A172 (cell line): ENCODE results near the gene PCDH9. TPM values are rescaled to one million over a fixed set of nuclear protein-coding genes. Genes with fewer than 3 reads are reported as not detected.

Source experiments
- DNase-seq: peaks from one replicate; pipeline ENCODE4 v3.0.0-alpha.2; 2015; ENCODE audit warnings: low spot score
- total RNA-seq: library from RNA; depleted of rRNA; stranded (reverse); fragments of >200 nt; shearing (Covaris generic); gene quantifications from 2 replicates; pipeline ENCODE4 v1.2.3, GENCODE V29; 2014

The PCDH9 gene
- total RNA-seq, 1 experiment from 2014 or later: 0.02 TPM

- DNase-seq: no peak
Measured at GRCh38 chr13:66391322-66391721, 838.8 kb downstream of the PCDH9 start.

GRCh38 chr13:66378894-66379293 lies 851.2 kb downstream of the PCDH9 start:
- no peak for DNase-seq

GRCh38 chr13:66377569-66377968 lies 852.6 kb downstream of the PCDH9 start:
- no peak for DNase-seq

- DNase-seq: no peak
Measured at GRCh38 chr13:66375756-66376155, 854.4 kb downstream of the PCDH9 start.

- no peak for DNase-seq
Measured at GRCh38 chr13:66369666-66370065, 860.5 kb downstream of the PCDH9 start.

- no peak for DNase-seq
Measured at GRCh38 chr13:66367356-66367755, 862.8 kb downstream of the PCDH9 start.

GRCh38 chr13:66365101-66365500 lies 865.0 kb downstream of the PCDH9 start:
- no peak for DNase-seq

- no peak for DNase-seq
Measured at GRCh38 chr13:66364346-66364745, 865.8 kb downstream of the PCDH9 start.

GRCh38 chr13:66362485-66362884 lies 867.7 kb downstream of the PCDH9 start:
- no peak for DNase-seq

GRCh38 chr13:66359910-66360552 lies 870.1 kb downstream of the PCDH9 start:
- no peak for DNase-seq

- no peak for DNase-seq
Measured at GRCh38 chr13:66359393-66359792, 870.7 kb downstream of the PCDH9 start.

GRCh38 chr13:66358564-66358963 lies 871.6 kb downstream of the PCDH9 start:
- no peak for DNase-seq

- no peak for DNase-seq
Measured at GRCh38 chr13:66357463-66357862, 872.7 kb downstream of the PCDH9 start.

GRCh38 chr13:66354879-66355751 lies 875.0 kb downstream of the PCDH9 start:
- DNase-seq: no peak

- no peak for DNase-seq
Measured at GRCh38 chr13:66353664-66354063, 876.5 kb downstream of the PCDH9 start.

- no peak for DNase-seq
Measured at GRCh38 chr13:66349966-66350365, 880.2 kb downstream of the PCDH9 start.

GRCh38 chr13:66348745-66349690 lies 881.1 kb downstream of the PCDH9 start:
- no peak for DNase-seq

- no peak for DNase-seq
Measured at GRCh38 chr13:66347486-66348117, 882.5 kb downstream of the PCDH9 start.

GRCh38 chr13:66345971-66346370 lies 884.2 kb downstream of the PCDH9 start:
- DNase-seq: no peak

GRCh38 chr13:66345518-66345810 lies 884.7 kb downstream of the PCDH9 start:
- DNase-seq: no peak

GRCh38 chr13:66344805-66345517 lies 885.2 kb downstream of the PCDH9 start:
- no peak for DNase-seq
